Common myeloid progenitor, CD34-positive (primary cell): ENCODE measurements around the gene ING5.

ENCODE experiments used
- CTCF ChIA-PET: fragments of 350-600 bp; sonication (Branson Sonifier 250); formaldehyde crosslinking; loops from one replicate; lab custom pipeline; 2021; ENCODE audit warnings: antibody characterized with exemption; lab: Charles Lee
- POLR2A ChIA-PET: fragments of 350-600 bp; sonication (Branson Sonifier 250); formaldehyde crosslinking; loops from one replicate; lab custom pipeline; 2021; ENCODE audit warnings: antibody characterized with exemption; lab: Charles Lee
- DNase-seq, 3 donors: peaks; one replicate each; pipeline versions ENCODE4 v3.0.0 to v3.0.0-alpha.2; 2013
- H3K27ac ChIP-seq, 2 experiments: 1 replicate in 1 of 2; 2 replicates in 1 of 2; pipeline ENCODE4 v1.7.0; 2013; ENCODE audit warnings: inconsistent platforms in 2 of 2, low read length in 2 of 2, mild to moderate bottlenecking in 2 of 2, low read depth in 1 of 2, moderate library complexity in 1 of 2; ENCODE audit not compliant: severe bottlenecking in 2 of 2, insufficient read depth in 1 of 2, poor library complexity in 1 of 2
- H3K27me3 ChIP-seq, 5 experiments: replicated peaks in 2 of 5; 1 replicate in 3 of 5; 2 replicates in 2 of 5; pipeline versions ENCODE4 v1.6.1 to v1.7.0; 2013; ENCODE audit warnings: low read length in 4 of 5, mild to moderate bottlenecking in 2 of 5, moderate library complexity in 2 of 5, inconsistent platforms in 1 of 5; ENCODE audit not compliant: insufficient read depth in 5 of 5, control insufficient read depth in 4 of 5
- H3K36me3 ChIP-seq, 4 experiments: 1 replicate in 2 of 4; 2 replicates in 2 of 4; pipeline versions ENCODE4 v1.6.1 to v1.7.0; 2013; ENCODE audit warnings: low read length in 3 of 4, control low read depth in 1 of 4, mild to moderate bottlenecking in 1 of 4; ENCODE audit not compliant: control insufficient read depth in 4 of 4, insufficient read depth in 4 of 4
- H3K4me1 ChIP-seq, 4 experiments: 1 replicate in 3 of 4; 2 replicates in 1 of 4; pipeline versions ENCODE4 v1.6.1 to v1.7.1; 2013; ENCODE audit warnings: low read length in 3 of 4, mild to moderate bottlenecking in 3 of 4, control low read depth in 1 of 4, inconsistent platforms in 1 of 4, moderate library complexity in 1 of 4; ENCODE audit not compliant: control insufficient read depth in 4 of 4, insufficient read depth in 4 of 4; ENCODE audit errors: control extremely low read depth in 1 of 4
- H3K4me3 ChIP-seq, 7 experiments: 1 replicate in 4 of 7; 2 replicates in 3 of 7; pipeline versions ENCODE4 v1.5.1 to v1.7.0; 2013; ENCODE audit warnings: mild to moderate bottlenecking in 7 of 7, low read length in 6 of 7, moderate library complexity in 6 of 7, inconsistent platforms in 2 of 7, low read depth in 2 of 7, control low read depth in 1 of 7; ENCODE audit not compliant: insufficient read depth in 4 of 7, control insufficient read depth in 1 of 7; ENCODE audit errors: extremely low read depth in 1 of 7
- H3K9me3 ChIP-seq, 5 experiments: 1 replicate in 4 of 5; 2 replicates in 1 of 5; pipeline versions ENCODE4 v1.6.1 to v1.7.1; 2013; ENCODE audit warnings: low read length in 4 of 5, mild to moderate bottlenecking in 2 of 5, inconsistent platforms in 1 of 5, low read depth in 1 of 5, moderate library complexity in 1 of 5; ENCODE audit not compliant: control insufficient read depth in 4 of 5, insufficient read depth in 2 of 5; ENCODE audit errors: control extremely low read depth in 1 of 5
- WGBS: methylation state at CpG from one replicate; pipeline ENCODE4 v1.1.5; 2013; ENCODE audit not compliant: insufficient coverage; 5-methylcytosine and 5-hydroxymethylcytosine counted together

The ING5 gene

GRCh38 chr2:241689306-241689705 lies 12.5 kb upstream of the ING5 start:
- Histone ChIP-seq H3K36me3 (peaks cover 4 to 43% (median 31%) of the 10 kb centered on the region in 4 experiments), H3K27ac (no peak overlapping the region), H3K4me1 (peaks cover 8 to 28% (median 23%) of the 10 kb centered on the region in 4 experiments), H3K9me3 (no peaks in the 10 kb centered on the region), H3K27me3 (no peaks in the 10 kb centered on the region), H3K4me3 (no peak overlapping the region)
- POLR2A ChIA-PET: interaction anchor here (3.0 kb wide), 1 partner anchor 12 kb away, joined by 16 read pairs; the partner anchor contains the start of gene ING5
- CTCF ChIA-PET: interaction anchor here (0.6 to 2.7 kb wide), 6 partner anchors 9 to 44 kb away, joined by 3 to 16 read pairs (median 4); partner anchors contain the start of gene ING5
- 84% methylated on average over 6 of the region's 10 CpGs for WGBS
- no peak for DNase-seq

- POLR2A ChIA-PET: interaction anchor here (3.0 kb wide), 1 partner anchor 11 kb away, joined by 16 read pairs; the partner anchor contains the start of gene ING5
Observed at GRCh38 chr2:241690202-241690717, 11.6 kb upstream of the ING5 start.

GRCh38 chr2:241692448-241692847 lies 9.4 kb upstream of the ING5 start:
- no peaks in the 10 kb centered on the region for H3K9me3 ChIP-seq
- POLR2A ChIA-PET: interaction anchor here (1.0 kb wide), 1 partner anchor 10 kb away, joined by 3 read pairs; the partner anchor contains the start of gene ING5
- peaks cover 4 to 48% (median 37%) of the 10 kb centered on the region in 4 experiments for H3K36me3 ChIP-seq
- H3K27me3 ChIP-seq: no peaks in the 10 kb centered on the region
- no peak overlapping the region for H3K4me3 ChIP-seq
- no peak for DNase-seq
- H3K27ac ChIP-seq: no peak overlapping the region
- WGBS: 97% methylated on average over 5 of the region's 6 CpGs
- CTCF ChIA-PET: interaction anchor here (1.4 to 1.7 kb wide), 2 partner anchors 9 to 41 kb away, joined by 3 to 4 read pairs; partner anchors contain the start of gene D2HGDH
- peaks cover 3 to 17% (median 13%) of the 10 kb centered on the region in 4 experiments for H3K4me1 ChIP-seq

More at GRCh38 chr2:241690202-241690717, 11.6 kb upstream of the ING5 start:
- H3K36me3 ChIP-seq: peaks cover 4 to 42% (median 36%) of the 10 kb centered on the region in 4 experiments
- no peak overlapping the region for H3K27ac ChIP-seq
- CTCF ChIA-PET: no interaction called here
- H3K4me1 ChIP-seq: peaks cover 8 to 28% (median 22%) of the 10 kb centered on the region in 4 experiments
- DNase-seq: no peak
- 97% methylated on average over 5 of the region's 6 CpGs for WGBS
- no peaks in the 10 kb centered on the region for H3K27me3 ChIP-seq
- no peak overlapping the region for H3K4me3 ChIP-seq
- no peaks in the 10 kb centered on the region for H3K9me3 ChIP-seq

GRCh38 chr2:241695651-241696050 lies 6.2 kb upstream of the ING5 start:
- 100% methylated on average over 3 of the region's 4 CpGs for WGBS
- H3K9me3 ChIP-seq: no peaks in the 10 kb centered on the region

GRCh38 chr2:241701149-241701398 lies 765 bp upstream of the ING5 start:
- Histone ChIP-seq H3K4me3 (peak overlapping the region in 6 of 7 experiments; percentile 51 to 86 (median 74)), H3K36me3 (peaks cover 0 to 15% (median 11%) of the 10 kb centered on the region in 4 experiments), H3K4me1 (peaks cover 0 to 17% (median 15%) of the 10 kb centered on the region in 4 experiments), H3K9me3 (peaks cover 0 to 5% (median 0%) of the 10 kb centered on the region in 5 experiments), H3K27ac (peak overlapping the region in 1 of 2 experiments; percentile 83), H3K27me3 (no peaks in the 10 kb centered on the region)
- ChIA-PET CTCF (interaction anchor here (0.6 to 6.4 kb wide), 7 partner anchors 12 to 40 kb away, joined by 3 to 60 read pairs (median 4); partner anchors contain the start of genes D2HGDH and DTYMK), POLR2A (interaction anchor here (0.7 to 4.0 kb wide), 5 partner anchors 8 to 180 kb away, joined by 3 to 16 read pairs (median 7); partner anchors contain the start of gene D2HGDH)
- DNase-seq: no peak
- 0% methylated on average over 9 of the region's 17 CpGs for WGBS

More at GRCh38 chr2:241695651-241696050, 6.2 kb upstream of the ING5 start:
- peaks cover 0 to 4% (median 4%) of the 10 kb centered on the region in 4 experiments for H3K4me1 ChIP-seq
- no peak overlapping the region for H3K27ac ChIP-seq
- ChIA-PET CTCF (no interaction called here), POLR2A (interaction anchor here (0.7 kb wide), 1 partner anchor 632 kb away, joined by 3 read pairs; no protein-coding TSS in a partner anchor)
- DNase-seq: no peak
- no peak overlapping the region for H3K4me3 ChIP-seq
- no peaks in the 10 kb centered on the region for H3K27me3 ChIP-seq
- H3K36me3 ChIP-seq: peaks cover 4 to 34% (median 22%) of the 10 kb centered on the region in 4 experiments

GRCh38 chr2:241702155-241703031 lies 554 bp downstream of the ING5 start:
- ChIA-PET POLR2A (interaction anchor here (0.7 to 4.0 kb wide), 5 partner anchors 10 to 1137 kb away, joined by 3 to 16 read pairs (median 3); partner anchors contain the start of gene D2HGDH), CTCF (interaction anchor here (0.6 to 6.4 kb wide), 17 partner anchors 10 to 177 kb away, joined by 3 to 60 read pairs (median 3); partner anchors contain the start of genes D2HGDH and DTYMK)
- H3K9me3 ChIP-seq: peaks cover 0 to 10% (median 3%) of the 10 kb centered on the region in 5 experiments
- no peaks in the 10 kb centered on the region for H3K27me3 ChIP-seq
- H3K36me3 ChIP-seq: peaks cover 0 to 23% (median 18%) of the 10 kb centered on the region in 4 experiments
- peak overlapping the region in 1 of 2 experiments; percentile 83 for H3K27ac ChIP-seq
- DNase-seq: peak; percentile 91 to 95 (median 94)
- under 1% methylated on average over 43 of the region's 98 CpGs for WGBS
- peak overlapping the region; percentile 53 to 86 (median 77) for H3K4me3 ChIP-seq
- H3K4me1 ChIP-seq: peaks cover 0 to 17% (median 15%) of the 10 kb centered on the region in 4 experiments
